K562 (cell line): Measurements from ENCODE around the gene SLC13A3. TPM values are rescaled to one million over a fixed set of nuclear protein-coding genes. Genes with fewer than 3 reads are reported as not detected.
A peak's percentile ranks its signal among the peaks of the same experiment; 100 is the strongest.

Experiments
- ATAC-seq: fragments of 200-7000 bp; cut with Tn5 transposase; 3 replicates; pipeline ENCODE4 v1.9.1; 2020; ENCODE audit warnings: moderate library complexity
- BruUV-seq: library from RNA; stranded (reverse); fragments of 400-500 nt; replicated peaks from 2 replicates; lab custom pipeline; 2021; lab: Mats Ljungman, UMichigan
- CTCF ChIA-PET: fragments of 300-600 bp; formaldehyde crosslinking; extraction: SDS; loops from one replicate; lab custom pipeline; 2021; ENCODE audit warnings: low intra/inter-chr PET ratio; lab: Yijun Ruan, JAX
- POLR2A ChIA-PET: fragments of 300-600, 350-650 bp; sonication (Branson Sonifier 250); formaldehyde crosslinking; extraction: SDS; loops from one replicate; lab custom pipeline; 2021; ENCODE audit warnings: antibody characterized with exemption, inconsistent platforms; lab: Yijun Ruan, JAX
- DNase-seq, 4 experiments: peaks; one replicate each; pipeline versions ENCODE4 v3.0.0 to v3.0.0-alpha.2; 2011 to 2018; ENCODE audit warnings: low spot score in 3 of 4, mixed read lengths in 3 of 4; ENCODE audit errors: extremely low read depth in 1 of 4
- FAIRE-seq: peaks from 2 replicates; lab custom pipeline; 2011; peaks lifted over from hg19 to GRCh38; lab: Jason Lieb, UNC
- H2AFZ ChIP-seq: 2 replicates; pipeline ENCODE4 v1.6.0; 2011; ENCODE audit warnings: low read depth, low read length, control low read depth, inconsistent platforms
- H3K27ac ChIP-seq: fragments of 200-600 bp; 3 replicates; pipeline ENCODE4 v1.8.0; 2011; ENCODE audit warnings: low read depth, mild to moderate bottlenecking, control low read depth, inconsistent platforms, low read length, moderate library complexity, mixed read lengths; ENCODE audit errors: extremely low read depth
- H3K27me3 ChIP-seq, 2 experiments: fragments of 300-600 bp in 1 of 2; 2 replicates in 1 of 2; 3 replicates in 1 of 2; pipeline versions ENCODE4 v1.6.0 to v1.8.0; 2011; ENCODE audit warnings: inconsistent platforms in 2 of 2, low read length in 2 of 2, mild to moderate bottlenecking in 1 of 2, mixed read lengths in 1 of 2, moderate library complexity in 1 of 2; ENCODE audit not compliant: control insufficient read depth in 2 of 2, insufficient read depth in 2 of 2
- H3K36me3 ChIP-seq: fragments of 300-600 bp; 3 replicates; pipeline ENCODE4 v1.8.0; 2011; ENCODE audit warnings: mild to moderate bottlenecking, low read length, inconsistent platforms; ENCODE audit not compliant: control insufficient read depth, insufficient read depth
- H3K4me1 ChIP-seq, 2 experiments: fragments of 200-600 bp in 1 of 2; replicated peaks in 1 of 2; 2 replicates in 1 of 2; 3 replicates in 1 of 2; pipeline versions ENCODE4 v1.5.1 to v1.8.0; 2011; ENCODE audit warnings: inconsistent platforms in 2 of 2, low read length in 2 of 2, mild to moderate bottlenecking in 1 of 2, mixed read lengths in 1 of 2, moderate library complexity in 1 of 2; ENCODE audit not compliant: control insufficient read depth in 2 of 2, insufficient read depth in 2 of 2
- H3K4me2 ChIP-seq: 2 replicates; pipeline ENCODE4 v1.6.1; 2011; ENCODE audit warnings: low read length, control low read depth, inconsistent platforms, mixed read lengths; ENCODE audit not compliant: insufficient read depth
- H3K4me3 ChIP-seq: fragments of 200-600 bp; sonication (generic), shearing (Covaris generic); 2 replicates; pipeline ENCODE4 v1.5.1; 2016; ENCODE audit warnings: control low read depth, inconsistent platforms
- H3K79me2 ChIP-seq: fragments of 200-600 bp; 3 replicates; pipeline ENCODE4 v1.8.0; 2011; ENCODE audit warnings: low read length, inconsistent platforms; ENCODE audit not compliant: control insufficient read depth, insufficient read depth
- H3K9ac ChIP-seq, 2 experiments: 2 replicates each; pipeline versions ENCODE4 v1.6.0 to v1.6.1; 2011; ENCODE audit warnings: low read depth in 2 of 2, low read length in 2 of 2, control low read depth in 1 of 2, inconsistent platforms in 1 of 2, mild to moderate bottlenecking in 1 of 2, mixed read lengths in 1 of 2; ENCODE audit not compliant: insufficient read depth in 1 of 2
- H3K9me1 ChIP-seq: one replicate; pipeline ENCODE4 v1.6.0; 2011; ENCODE audit warnings: inconsistent platforms, mild to moderate bottlenecking, low read length, moderate library complexity; ENCODE audit not compliant: control insufficient read depth, insufficient read depth
- H3K9me3 ChIP-seq: replicated peaks from 2 replicates; pipeline ENCODE4 v1.5.1; 2011; ENCODE audit warnings: low read depth, low read length, inconsistent platforms; ENCODE audit not compliant: control insufficient read depth, insufficient read depth
- H4K20me1 ChIP-seq: replicated peaks from 2 replicates; pipeline ENCODE4 v1.6.1; 2011; ENCODE audit warnings: low read length, inconsistent platforms, mixed read lengths; ENCODE audit not compliant: control insufficient read depth, insufficient read depth
- CBX1 ChIP-seq: sonication (generic); IDR thresholded peaks from 2 replicates; pipeline ENCODE4 v1.6.1; 2016; ENCODE audit warnings: antibody characterized with exemption, low read depth, mild to moderate bottlenecking
- CBX3 ChIP-seq, 2 experiments: IDR thresholded peaks; 1 replicate in 1 of 2; 2 replicates in 1 of 2; pipeline ENCODE4 v1.6.1; 2012; ENCODE audit warnings: inconsistent platforms in 2 of 2, low read length in 2 of 2, borderline replicate concordance in 1 of 2, control low read depth in 1 of 2
- GTF2E2 ChIP-seq: fragments of 200-800 bp; sonication (Bioruptor generic); IDR thresholded peaks from 2 replicates; pipeline ENCODE4 v1.6.1; 2016; ENCODE audit warnings: missing genetic modification characterization, missing compliant biosample characterization
- MCM2 ChIP-seq: fragments of 450-650 bp; IDR thresholded peaks from 2 replicates; pipeline ENCODE4 v1.6.1; 2017; ENCODE audit warnings: low read depth, mild to moderate bottlenecking
- MNT ChIP-seq, 2 experiments: fragments of 450-650 bp; conservative IDR thresholded peaks; 2 replicates each; pipeline ENCODE4 v1.6.1; 2017; ENCODE audit warnings: mild to moderate bottlenecking in 2 of 2, moderate library complexity in 2 of 2
- PHB2 ChIP-seq: fragments of 450-650 bp; IDR thresholded peaks from 2 replicates; pipeline ENCODE4 v1.6.1; 2017; ENCODE audit warnings: low read depth
- RBM25 ChIP-seq: fragments of 200-400 bp; formaldehyde crosslinking; IDR thresholded peaks from 2 replicates; pipeline ENCODE4 v1.6.1; 2018; ENCODE audit warnings: low read length, low read depth, moderate library complexity; ENCODE audit not compliant: severe bottlenecking
- SIN3A ChIP-seq, 2 experiments: fragments of 150-350 bp in 1 of 2; IDR thresholded peaks; 2 replicates each; pipeline ENCODE4 v1.6.1; 2011 to 2016; ENCODE audit warnings: borderline replicate concordance in 2 of 2, low read depth in 2 of 2, low read length in 2 of 2, mild to moderate bottlenecking in 2 of 2, moderate library complexity in 2 of 2; ENCODE audit not compliant: control insufficient read depth in 1 of 2
- USF1 ChIP-seq: sonication (generic); formaldehyde crosslinking; IDR thresholded peaks from 2 replicates; pipeline ENCODE4 v1.9.0; 2022; ENCODE audit warnings: mild to moderate bottlenecking, missing genetic modification reagents
- ZNF24 ChIP-seq: fragments of 450-650 bp; IDR thresholded peaks from 2 replicates; pipeline ENCODE4 v1.6.1; 2016
- WGBS: fragments of 100-300 bp; shearing (Covaris generic); methylation state at CpG from one replicate; pipeline ENCODE4 v1.1.6; 2016; ENCODE audit warnings: low coverage, mixed read lengths; ENCODE audit not compliant: insufficient coverage; ENCODE audit errors: missing lambda C conversion rate; 5-methylcytosine and 5-hydroxymethylcytosine counted together
- in situ Hi-C: fragments of 300-500 bp; cut with MboI; formaldehyde crosslinking; loops from 4 replicates; pipeline ENCODE4 v1.15.0; 2018; ENCODE audit warnings: inconsistent platforms, mixed read lengths
- intact Hi-C: fragments of 100-400 bp; cut with micrococcal nuclease; formaldehyde crosslinking; loops from 2 replicates; pipeline ENCODE4 v1.14.2; 2022
- polyA plus RNA-seq, 8 experiments: library from polyadenylated mRNA; depleted of rRNA in 4 of 8; stranded (reverse) in 5 of 8; unstranded in 3 of 8; fragments of >200 nt; fragmentation: Nextera tagmentation in 2 of 8; fragmentation: Illumina TruSeq in 1 of 8; extraction: Ambion mirVana in 2 of 8; extraction: Trizol in 1 of 8; gene quantifications; 2 replicates each; pipeline versions ENCODE4 v1.2.1 to v1.2.3, GENCODE V29; 2011 to 2014; ENCODE audit warnings: inconsistent platforms in 1 of 8, missing spikeins in 1 of 8
- total RNA-seq, 7 experiments: library from RNA; depleted of rRNA in 6 of 7; stranded (reverse); fragments of >200 nt in 6 of 7; fragmentation: Illumina TruSeq in 2 of 7; extraction: Trizol in 2 of 7; gene quantifications; 2 replicates each; pipeline versions ENCODE4 v1.2.1 to v1.2.3, GENCODE V29; 2011 to 2021; ENCODE audit warnings: low replicate concordance in 1 of 7

Gene SLC13A3
- total and polyA plus RNA-seq, 9 of the 15 experiments (the other 6 are each of a cell fraction or from before 2014, with no cell fraction given), result 5.5 to 16.4 (median 8.5) TPM

GRCh38 chr20:46688151-46689081 is 37.2 kb upstream of the SLC13A3 start:
- no peaks in the 10 kb centered on the region for H3K9me3 ChIP-seq
- H3K4me1 ChIP-seq, result peaks cover 8 to 29% of the 10 kb centered on the region in 2 experiments
- BruUV-seq, result TSS peak; percentile 22
- ATAC-seq (no peak), DNase-seq (no peak), FAIRE-seq (no peak)
- H3K36me3 ChIP-seq, result peaks cover 24% of the 10 kb centered on the region
- peak overlapping the region; percentile 87 to 96 for H3K9ac ChIP-seq
- H3K4me3 ChIP-seq, result peak overlapping the region; percentile 72
- in situ Hi-C loops (no loop called here), intact Hi-C loops (no loop called here)
- no peaks in the 10 kb centered on the region for H3K27me3 ChIP-seq
- H3K27ac ChIP-seq, result peak overlapping the region; percentile 88
- 0 out of 2 replicates have a peak, but pooled peaks cover 3% of the 10 kb centered on the region for H4K20me1 ChIP-seq
- peak overlapping the region; percentile 88 for H3K4me2 ChIP-seq
- H2AFZ ChIP-seq, result peak overlapping the region; percentile 76
- H3K79me2 ChIP-seq, result peaks cover 55% of the 10 kb centered on the region
- POLR2A ChIA-PET, result interaction anchor here (0.7 to 1.5 kb wide), 6 partner anchors 8 to 1921 kb away, joined by 3 to 7 read pairs (median 4); no protein-coding TSS in a partner anchor
- no peaks in the 10 kb centered on the region for H3K9me1 ChIP-seq
- WGBS, result 2% methylated on average over 18 of the region's 20 CpGs
- CTCF ChIA-PET, result no interaction called here
- TF ChIP-seq RBM25 (peak; percentile 98), USF1 (peak; percentile 67), CBX1 (peak; percentile 70; the same call in 1 of the 2 replicates), SIN3A (IDR thresholded peaks at IDR 0.05; ENCODE audit: borderline replicate concordance in 2 of 2, control insufficient read depth in 1 of 2, low read depth in 2 of 2, low read length in 2 of 2) (peak in 1 of 2 experiments; percentile 86; a peak in 2 of 4 replicates), ZNF24 (peak; percentile 25; the same call in 1 of the 2 replicates), PHB2 (no peak), GTF2E2 (tag) (0 out of 2 replicates have a peak, but pooled peaks have one; percentile 69), MCM2 (no peak), CBX3 (IDR thresholded peaks at IDR 0.05; ENCODE audit: borderline replicate concordance in 1 of 2, low read length in 2 of 2) (0 out of 3 replicates have a peak, but pooled peaks of 1 of the 2 experiments have one; percentile 44), MNT (conservative IDR thresholded peaks at IDR 0.05) (peak; percentile 85 to 93)
